Rectal smooth muscle tissue (tissue), 1 donor: ENCODE results near the gene NEUROG2.
A peak's percentile ranks its signal among the peaks of the same experiment; 100 is the strongest.
"Not testable (repeated sequence)": the region's sequence is repeated elsewhere in the genome, so short reads cannot be mapped to it uniquely, and the experiment has no call there.

Experiments
- H3K27ac ChIP-seq: one replicate; pipeline ENCODE4 v1.7.0; 2013; ENCODE audit warnings: low read depth, low read length, inconsistent platforms
- H3K27me3 ChIP-seq: one replicate; pipeline ENCODE4 v1.7.0; 2013; ENCODE audit warnings: low read length; ENCODE audit not compliant: control insufficient read depth, insufficient read depth
- H3K36me3 ChIP-seq: one replicate; pipeline ENCODE4 v1.7.0; 2013; ENCODE audit warnings: low read length; ENCODE audit not compliant: control insufficient read depth, insufficient read depth
- H3K4me1 ChIP-seq: one replicate; pipeline ENCODE4 v1.7.0; 2013; ENCODE audit warnings: low read length; ENCODE audit not compliant: control insufficient read depth, insufficient read depth
- H3K4me3 ChIP-seq: one replicate; pipeline ENCODE4 v1.7.0; 2013; ENCODE audit warnings: low read length
- H3K9ac ChIP-seq: one replicate; pipeline ENCODE4 v1.7.0; 2013; ENCODE audit warnings: low read length

The NEUROG2 gene

DNA sequence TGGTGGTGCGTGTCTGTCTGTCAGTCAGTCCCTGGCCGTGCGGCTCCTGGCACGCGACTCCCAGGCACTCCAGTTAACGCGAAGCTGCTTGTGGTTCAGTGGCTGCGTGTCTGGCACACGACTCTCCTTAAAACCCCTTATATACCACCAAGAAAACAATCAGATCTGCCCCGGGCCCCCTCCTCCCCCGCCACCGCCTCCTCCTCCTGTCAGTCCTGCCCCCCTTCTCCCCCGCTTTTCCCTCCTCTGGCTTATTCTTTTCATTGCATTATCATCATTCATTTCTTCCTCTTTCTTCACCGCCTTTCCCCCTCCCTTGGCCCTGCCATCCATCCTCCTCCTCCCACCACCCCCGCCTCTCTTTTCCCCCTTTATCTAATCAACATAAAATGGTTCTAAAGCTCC lies at the start of gene NEUROG2:
Gene NEUROG2 (minus strand): TSS at position 115 of the 405 bp plus-strand sequence. CDS start 705 bp downstream, outside the sequence.
- H3K27me3 ChIP-seq = peaks cover 56% of the 10 kb centered on the region
- H3K27ac ChIP-seq = no peak within 1 kb of the TSS
- H3K9ac ChIP-seq = no peak within 1 kb of the TSS
- no peaks in the 10 kb centered on the region for H3K4me1 ChIP-seq
- H3K4me3 ChIP-seq = peak within 1 kb of the TSS; percentile 82
- no peaks in the 10 kb centered on the region for H3K36me3 ChIP-seq

GRCh38 chr4:112564706-112565270 lies 48.8 kb upstream of the NEUROG2 start:
- Histone ChIP-seq H3K4me1 (no peaks in the 10 kb centered on the region), H3K36me3 (no peaks in the 10 kb centered on the region), H3K4me3 (no peak overlapping the region), H3K27ac (no peak overlapping the region), H3K27me3 (no peaks in the 10 kb centered on the region), H3K9ac (no peak overlapping the region)

DNA sequence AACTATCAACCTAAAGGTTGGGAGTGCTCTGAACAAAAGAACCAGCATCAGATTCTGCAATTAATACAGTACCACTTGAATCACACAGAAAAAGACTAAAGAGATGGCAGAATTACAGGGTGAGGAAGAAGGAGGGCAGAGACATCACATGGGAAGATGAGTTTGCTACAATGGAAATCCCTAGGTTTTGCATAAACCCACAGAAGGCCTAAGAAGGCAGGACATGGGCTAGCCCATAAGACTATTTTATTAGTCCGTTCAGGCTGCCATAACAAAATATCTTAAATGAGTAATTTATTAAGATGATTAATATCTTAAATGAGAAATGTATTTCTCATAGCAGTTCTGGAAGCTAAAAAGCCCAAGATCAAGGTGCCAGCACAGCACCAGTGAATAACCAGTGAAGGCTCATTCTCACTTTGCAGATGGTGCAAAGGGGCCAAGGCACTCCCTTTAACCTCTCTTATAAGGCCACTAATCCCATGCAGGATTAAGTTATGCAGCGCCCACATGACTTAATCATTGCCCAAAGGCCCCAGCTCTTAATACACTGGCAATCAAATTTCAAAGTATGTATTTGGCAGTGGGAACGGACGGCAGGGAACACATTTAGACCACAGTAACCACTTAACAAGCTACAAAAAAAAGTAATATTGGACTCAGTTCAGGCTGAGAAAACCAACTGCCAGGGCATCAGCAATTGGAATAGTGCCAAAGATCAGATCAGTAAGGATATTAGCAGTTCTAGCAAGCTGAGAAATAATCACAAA lies 47.6 kb upstream of the NEUROG2 start:
- H3K9ac ChIP-seq = no peak overlapping the region
- H3K36me3 ChIP-seq = no peaks in the 10 kb centered on the region
- no peak overlapping the region for H3K4me3 ChIP-seq
- no peaks in the 10 kb centered on the region for H3K27me3 ChIP-seq
- no peaks in the 10 kb centered on the region for H3K4me1 ChIP-seq
- no peak overlapping the region for H3K27ac ChIP-seq

DNA sequence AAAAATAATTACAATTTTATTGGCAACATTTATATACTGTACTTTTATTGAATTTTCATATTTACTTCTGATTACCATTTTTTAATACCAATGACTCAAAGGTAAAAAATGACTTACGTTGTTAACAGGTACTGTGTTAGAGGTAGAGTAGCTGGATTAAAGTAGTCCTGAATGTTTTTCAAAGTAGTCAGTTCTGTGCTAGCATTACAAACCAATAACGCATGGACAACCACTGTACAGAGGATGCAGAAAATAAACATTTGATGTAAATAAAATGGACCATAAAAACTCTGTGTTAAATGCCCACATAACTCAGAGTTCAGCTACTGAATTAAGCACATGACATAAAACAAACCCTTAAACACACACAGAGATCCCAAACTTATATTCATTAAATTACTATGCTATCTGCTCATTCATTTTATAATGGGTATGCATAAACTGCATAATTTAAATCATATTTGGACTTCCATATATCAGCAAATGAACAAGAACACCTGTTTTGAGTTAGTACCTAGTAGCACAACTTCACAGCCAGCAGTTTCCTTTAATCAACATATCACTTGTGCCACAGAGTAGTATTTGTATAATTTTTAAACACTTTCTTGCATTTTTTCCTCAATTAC lies 46.4 kb upstream of the NEUROG2 start:
- no peak overlapping the region for H3K9ac ChIP-seq
- H3K4me1 ChIP-seq = no peaks in the 10 kb centered on the region

DNA sequence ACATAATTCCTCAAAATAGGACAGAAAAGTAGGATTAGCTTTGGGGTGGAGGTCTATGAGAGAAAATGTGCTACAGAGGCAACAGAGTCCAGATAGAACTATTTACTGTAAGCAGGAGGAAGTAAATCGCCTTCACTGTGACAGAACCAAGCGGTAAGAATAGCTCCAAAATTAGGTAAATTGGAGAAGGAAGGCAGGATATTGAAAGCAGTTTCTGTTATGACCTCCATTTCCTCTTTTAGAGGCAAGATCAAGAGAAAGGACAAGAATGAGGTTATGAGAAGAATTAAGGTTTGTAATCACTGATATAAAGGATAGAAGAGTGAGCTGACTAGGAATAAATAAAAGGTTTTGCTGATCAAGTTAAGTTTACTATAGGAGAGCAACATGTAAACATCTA lies 44.1 kb upstream of the NEUROG2 start:
- Histone ChIP-seq H3K36me3 (no peaks in the 10 kb centered on the region), H3K27me3 (no peaks in the 10 kb centered on the region), H3K27ac (no peak overlapping the region), H3K9ac (no peak overlapping the region), H3K4me1 (no peaks in the 10 kb centered on the region), H3K4me3 (no peak overlapping the region)

More for the DNA sequence above, 46.4 kb upstream of the NEUROG2 start:
- no peak overlapping the region for H3K27ac ChIP-seq
- H3K36me3 ChIP-seq = no peaks in the 10 kb centered on the region
- no peak overlapping the region for H3K4me3 ChIP-seq
- no peaks in the 10 kb centered on the region for H3K27me3 ChIP-seq

DNA sequence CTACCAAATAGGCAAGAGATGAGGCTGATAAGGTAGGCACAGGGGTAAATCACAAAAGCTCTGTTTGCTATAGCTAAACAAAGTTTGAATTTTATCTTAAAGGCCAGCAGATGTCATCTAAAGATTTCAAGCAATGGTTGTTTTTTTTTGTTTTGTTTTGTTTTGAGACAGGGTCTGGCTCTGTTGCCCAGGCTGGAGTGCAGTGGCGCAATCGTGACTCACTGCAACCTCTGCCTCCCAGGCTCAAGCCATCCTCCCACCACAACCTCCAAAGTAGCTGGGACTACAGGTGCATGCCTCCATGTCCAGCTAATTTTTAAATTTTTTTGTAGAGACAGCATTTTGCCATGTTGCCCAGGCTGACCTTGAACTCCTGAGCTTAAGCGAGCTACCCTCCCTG lies 43.1 kb upstream of the NEUROG2 start:
- H3K27me3 ChIP-seq = no peaks in the 10 kb centered on the region
- no peaks in the 10 kb centered on the region for H3K36me3 ChIP-seq
- H3K9ac ChIP-seq = no peak overlapping the region
- no peak overlapping the region for H3K4me3 ChIP-seq
- H3K27ac ChIP-seq = no peak overlapping the region
- H3K4me1 ChIP-seq = no peaks in the 10 kb centered on the region

- no peaks in the 10 kb centered on the region for H3K4me1 ChIP-seq
- no peak overlapping the region for H3K9ac ChIP-seq
- H3K4me3 ChIP-seq = no peak overlapping the region
- no peaks in the 10 kb centered on the region for H3K36me3 ChIP-seq
- H3K27me3 ChIP-seq = no peaks in the 10 kb centered on the region
- no peak overlapping the region for H3K27ac ChIP-seq
These were observed 41.9 kb upstream of the NEUROG2 start for GRCh38 chr4:112557676-112558411.

DNA sequence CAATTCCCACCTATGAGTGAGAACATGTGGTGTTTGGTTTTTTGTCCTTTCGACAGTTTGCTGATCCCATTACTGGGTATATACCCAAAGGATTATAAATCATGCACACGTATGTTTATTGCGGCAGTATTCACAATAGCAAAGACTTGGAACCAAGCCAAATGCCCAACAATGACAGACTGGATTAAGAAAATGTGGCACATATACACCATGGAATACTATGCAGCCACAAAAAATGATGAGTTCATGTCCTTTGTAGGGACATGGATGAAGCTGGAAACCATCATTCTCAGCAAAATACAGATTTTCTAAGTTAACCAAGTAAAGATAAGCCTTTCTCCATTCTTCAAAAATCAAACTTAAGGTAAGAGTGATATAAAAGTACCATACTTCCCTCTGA lies 38.3 kb upstream of the NEUROG2 start:
- not testable (repeated sequence) for H3K9ac ChIP-seq, H3K4me1 ChIP-seq, H3K27me3 ChIP-seq, H3K36me3 ChIP-seq, H3K4me3 ChIP-seq, H3K27ac ChIP-seq

- Histone ChIP-seq H3K4me3 (no peak overlapping the region), H3K36me3 (no peaks in the 10 kb centered on the region), H3K4me1 (no peaks in the 10 kb centered on the region), H3K9ac (no peak overlapping the region), H3K27ac (no peak overlapping the region), H3K27me3 (no peaks in the 10 kb centered on the region)
These were observed 36.7 kb upstream of the NEUROG2 start for GRCh38 chr4:112552668-112553067.

- Histone ChIP-seq H3K4me1 (no peaks in the 10 kb centered on the region), H3K4me3 (no peak overlapping the region), H3K9ac (no peak overlapping the region), H3K27me3 (no peaks in the 10 kb centered on the region), H3K27ac (no peak overlapping the region), H3K36me3 (no peaks in the 10 kb centered on the region)
These were observed 34.7 kb upstream of the NEUROG2 start for GRCh38 chr4:112550728-112551127.

DNA sequence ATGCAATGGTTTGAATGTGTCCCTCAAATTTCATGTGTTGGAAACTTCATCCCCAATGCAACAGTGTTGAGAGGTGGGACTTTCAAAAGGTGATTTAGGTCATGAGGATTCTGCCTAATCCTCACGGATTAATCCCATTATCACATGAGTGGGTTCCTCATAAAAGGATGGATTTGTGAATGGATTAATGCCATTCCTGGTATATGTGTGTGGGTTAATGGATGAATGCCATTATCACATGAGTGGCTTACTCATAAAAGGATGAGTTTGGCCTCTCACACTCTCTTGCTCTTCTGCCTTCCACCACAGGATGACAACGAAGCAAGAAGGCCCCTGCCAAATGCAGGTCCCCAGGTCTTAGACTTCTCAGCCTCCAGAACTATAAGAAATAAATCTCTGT lies 30.5 kb upstream of the NEUROG2 start:
- H3K36me3 ChIP-seq = no peaks in the 10 kb centered on the region
- H3K27me3 ChIP-seq = no peaks in the 10 kb centered on the region
- H3K9ac ChIP-seq = no peak overlapping the region
- H3K27ac ChIP-seq = no peak overlapping the region
- H3K4me3 ChIP-seq = no peak overlapping the region
- H3K4me1 ChIP-seq = no peaks in the 10 kb centered on the region

DNA sequence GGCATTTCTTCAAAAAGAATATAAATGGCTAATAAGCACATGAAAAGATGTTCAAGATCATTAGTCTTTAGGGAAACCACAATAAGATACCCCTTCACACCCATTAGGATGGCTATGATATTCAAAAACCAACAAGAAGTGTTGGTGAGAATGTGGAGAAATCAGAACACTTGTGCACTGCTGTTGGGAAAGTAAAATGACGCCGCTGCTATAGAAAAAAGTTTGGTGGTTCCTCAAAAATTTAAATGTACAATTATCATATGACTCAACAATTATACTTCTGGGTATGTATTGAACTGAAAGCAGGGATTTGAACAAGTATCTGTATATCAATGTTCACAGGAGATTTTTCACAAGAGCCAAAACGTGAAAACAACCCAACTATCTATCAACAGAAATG lies 29.4 kb upstream of the NEUROG2 start:
- H3K27ac ChIP-seq = no peak overlapping the region
- no peak overlapping the region for H3K9ac ChIP-seq
- H3K36me3 ChIP-seq = no peaks in the 10 kb centered on the region
- no peak overlapping the region for H3K4me3 ChIP-seq
- H3K4me1 ChIP-seq = no peaks in the 10 kb centered on the region
- H3K27me3 ChIP-seq = no peaks in the 10 kb centered on the region
